IPS-15b (cell line): ENCODE measurements around the gene ARHGAP31.
"Not testable (repeated sequence)": the region's sequence is repeated elsewhere in the genome, so short reads cannot be mapped to it uniquely, and the experiment has no call there.

Source experiments
- H3K27me3 ChIP-seq: one replicate; pipeline ENCODE4 v1.6.1; 2013; ENCODE audit warnings: low read length; ENCODE audit not compliant: control insufficient read depth, insufficient read depth
- H3K36me3 ChIP-seq: one replicate; pipeline ENCODE4 v1.6.1; 2013; ENCODE audit warnings: low read length; ENCODE audit not compliant: control insufficient read depth, insufficient read depth
- H3K4me1 ChIP-seq: one replicate; pipeline ENCODE4 v1.6.1; 2013; ENCODE audit warnings: mild to moderate bottlenecking, low read length; ENCODE audit not compliant: control insufficient read depth, insufficient read depth
- H3K4me3 ChIP-seq: one replicate; pipeline ENCODE4 v1.5.1; 2013; ENCODE audit warnings: low read depth, low read length
- H3K9ac ChIP-seq: one replicate; pipeline ENCODE4 v1.6.1; 2013; ENCODE audit warnings: low read depth, mild to moderate bottlenecking, low read length
- H3K9me3 ChIP-seq: one replicate; pipeline ENCODE4 v1.6.1; 2013; ENCODE audit warnings: mild to moderate bottlenecking, low read length; ENCODE audit not compliant: control insufficient read depth, insufficient read depth

ARHGAP31 gene

GRCh38 chr3:119296727-119297122 is 2.5 kb downstream of the ARHGAP31 start:
- H3K9ac ChIP-seq = no peak overlapping the region

DNA sequence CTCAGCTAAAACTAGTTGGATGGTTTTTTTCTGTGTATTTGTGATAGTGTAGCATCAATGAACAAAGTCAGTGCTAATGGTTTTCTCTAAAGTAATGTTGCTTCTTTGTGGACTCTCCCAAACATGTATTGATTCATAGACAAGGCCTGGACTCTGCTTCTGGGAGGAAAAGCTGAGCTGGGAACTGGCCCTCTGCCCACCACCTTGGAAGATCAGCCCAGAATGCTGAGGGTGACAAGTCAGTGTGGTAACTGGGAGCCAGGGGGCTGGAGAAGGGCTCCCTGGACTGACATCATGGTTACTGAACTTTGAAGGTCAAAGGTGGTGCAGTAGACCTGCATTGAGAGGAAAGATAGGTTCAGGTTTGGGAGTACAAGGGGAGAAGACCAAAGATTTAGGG is 3.0 kb downstream of the ARHGAP31 start:
- H3K4me1 ChIP-seq = peaks cover 8% of the 10 kb centered on the region
- H3K27me3 ChIP-seq = peaks cover 41% of the 10 kb centered on the region
- no peaks in the 10 kb centered on the region for H3K9me3 ChIP-seq
- no peak overlapping the region for H3K9ac ChIP-seq
- peaks cover 2% of the 10 kb centered on the region for H3K36me3 ChIP-seq
- no peak overlapping the region for H3K4me3 ChIP-seq

More at GRCh38 chr3:119296727-119297122, 2.5 kb downstream of the ARHGAP31 start:
- H3K27me3 ChIP-seq = peaks cover 41% of the 10 kb centered on the region
- no peak overlapping the region for H3K4me3 ChIP-seq
- H3K36me3 ChIP-seq = peaks cover 2% of the 10 kb centered on the region
- H3K9me3 ChIP-seq = no peaks in the 10 kb centered on the region
- peaks cover 8% of the 10 kb centered on the region for H3K4me1 ChIP-seq

- Histone ChIP-seq H3K27me3 (peaks cover 28% of the 10 kb centered on the region), H3K4me3 (no peak overlapping the region), H3K36me3 (no peaks in the 10 kb centered on the region), H3K9ac (no peak overlapping the region), H3K4me1 (peaks cover 10% of the 10 kb centered on the region), H3K9me3 (no peaks in the 10 kb centered on the region)
Measured at GRCh38 chr3:119298565-119298941, 4.4 kb downstream of the ARHGAP31 start.

DNA sequence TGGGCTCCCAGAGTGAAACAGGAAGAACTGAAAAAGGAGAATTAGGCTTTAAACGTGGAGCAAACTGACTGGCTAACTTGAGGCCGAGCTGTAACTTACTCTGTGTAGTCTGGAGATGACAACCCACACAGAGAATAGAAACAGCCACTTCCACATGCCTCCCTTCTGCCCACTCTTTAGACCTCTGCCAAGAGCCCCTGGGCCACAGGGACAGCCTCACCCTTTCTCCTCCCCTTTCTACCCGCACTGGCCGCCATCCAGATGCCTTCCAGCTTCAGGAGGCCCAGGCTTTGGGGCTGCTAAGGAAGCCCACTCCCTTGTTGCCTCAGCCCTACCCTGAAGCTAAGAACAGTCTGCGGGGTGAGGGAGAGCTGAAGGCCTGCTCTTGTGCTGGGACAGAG is 6.8 kb downstream of the ARHGAP31 start:
- Histone ChIP-seq H3K4me1 (peaks cover 10% of the 10 kb centered on the region), H3K9ac (no peak overlapping the region), H3K27me3 (peaks cover 17% of the 10 kb centered on the region), H3K36me3 (no peaks in the 10 kb centered on the region), H3K4me3 (no peak overlapping the region), H3K9me3 (no peaks in the 10 kb centered on the region)

DNA sequence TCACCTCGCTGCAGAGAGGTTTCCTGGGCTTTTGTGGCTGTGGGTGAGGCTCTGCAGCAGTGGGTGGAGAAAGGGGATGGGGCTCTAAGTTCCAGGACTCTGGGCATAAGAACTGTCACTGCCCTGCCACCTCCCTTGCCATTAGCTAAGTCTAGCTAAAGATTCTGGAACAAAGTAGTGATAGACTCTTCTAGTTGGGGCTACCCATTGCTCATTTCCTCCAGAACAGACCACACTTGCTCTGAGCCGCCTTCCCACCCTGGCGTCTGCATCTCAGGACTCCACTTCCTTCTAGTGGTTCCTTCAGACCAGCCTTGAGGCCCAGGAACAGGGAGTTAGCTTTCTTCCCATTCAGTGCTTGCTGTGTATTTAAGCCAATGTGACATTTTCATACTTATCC is 7.5 kb downstream of the ARHGAP31 start:
- Histone ChIP-seq H3K4me3 (no peak overlapping the region), H3K4me1 (peaks cover 10% of the 10 kb centered on the region), H3K36me3 (no peaks in the 10 kb centered on the region)

DNA sequence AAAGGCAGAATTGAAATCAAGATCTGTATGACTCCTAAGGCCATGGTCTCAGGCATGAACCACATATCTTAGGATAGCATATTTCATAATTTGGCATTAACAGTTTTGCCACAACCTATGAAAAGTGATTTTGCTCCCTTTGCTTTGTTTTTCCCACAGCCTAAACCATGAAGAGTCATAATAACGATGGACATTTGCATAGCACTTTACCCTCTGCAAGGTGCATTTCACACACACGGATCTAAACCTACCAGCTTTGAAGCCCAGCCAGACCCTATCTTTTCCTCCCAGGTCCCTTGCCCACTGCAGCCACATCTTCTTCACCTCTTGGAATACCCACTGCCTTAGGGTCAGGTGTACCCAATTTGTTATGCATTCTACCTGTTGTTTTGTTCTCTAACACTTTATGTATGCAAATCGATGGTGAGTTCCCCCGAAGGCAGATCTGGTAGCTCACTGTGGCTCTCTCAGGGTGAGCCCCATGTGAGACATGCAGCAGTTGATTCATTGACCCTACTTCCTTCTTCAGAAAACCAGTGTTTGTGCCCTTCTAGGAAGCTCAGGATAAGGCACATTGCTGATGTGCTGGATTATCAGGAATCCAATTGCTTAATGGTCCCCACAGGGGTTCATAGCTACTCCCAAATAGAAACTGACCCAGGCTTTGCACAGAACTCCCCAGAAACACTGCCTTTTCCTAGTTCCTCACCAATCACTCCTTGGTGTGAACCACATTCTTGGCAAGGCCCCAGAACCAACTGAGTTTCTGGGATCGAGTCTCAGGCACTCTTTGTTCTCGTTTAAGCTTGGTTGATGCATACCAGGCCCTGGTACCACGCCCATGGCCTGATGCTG is 8.7 kb downstream of the ARHGAP31 start:
- H3K27me3 ChIP-seq = peaks cover 3% of the 10 kb centered on the region
- no peak overlapping the region for H3K4me3 ChIP-seq
- no peaks in the 10 kb centered on the region for H3K9me3 ChIP-seq
- no peak overlapping the region for H3K9ac ChIP-seq
- no peaks in the 10 kb centered on the region for H3K36me3 ChIP-seq
- H3K4me1 ChIP-seq = peaks cover 10% of the 10 kb centered on the region

More for the DNA sequence above, 7.5 kb downstream of the ARHGAP31 start:
- Histone ChIP-seq H3K9me3 (no peaks in the 10 kb centered on the region), H3K27me3 (peaks cover 12% of the 10 kb centered on the region), H3K9ac (no peak overlapping the region)

- no peaks in the 10 kb centered on the region for H3K9me3 ChIP-seq
- H3K36me3 ChIP-seq = no peaks in the 10 kb centered on the region
- H3K4me1 ChIP-seq = peaks cover 10% of the 10 kb centered on the region
- no peak overlapping the region for H3K4me3 ChIP-seq
- peaks cover 3% of the 10 kb centered on the region for H3K27me3 ChIP-seq
- no peak overlapping the region for H3K9ac ChIP-seq
Measured at GRCh38 chr3:119304201-119304713, 10.1 kb downstream of the ARHGAP31 start.

DNA sequence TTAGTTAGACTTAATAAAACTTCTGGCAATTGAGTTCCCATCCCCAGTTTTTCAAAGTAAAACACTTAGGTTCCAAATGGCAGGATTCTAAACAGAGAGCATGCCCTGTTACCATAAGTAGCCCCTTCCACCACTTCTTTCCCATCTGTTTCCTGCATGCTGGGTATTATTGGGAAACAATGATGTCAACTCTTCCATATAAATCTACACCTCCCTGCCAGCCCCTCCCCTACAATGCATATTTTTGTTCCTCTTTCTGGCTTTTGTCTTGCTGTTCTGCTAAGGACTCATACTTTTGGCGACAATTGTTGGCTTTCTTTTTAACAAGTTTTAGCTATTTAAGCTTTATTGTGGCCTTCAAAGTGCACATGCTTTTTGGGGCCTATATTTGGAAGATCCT is 11.1 kb downstream of the ARHGAP31 start:
- peaks cover 14% of the 10 kb centered on the region for H3K4me1 ChIP-seq
- H3K36me3 ChIP-seq = no peaks in the 10 kb centered on the region
- no peaks in the 10 kb centered on the region for H3K9me3 ChIP-seq
- no peak overlapping the region for H3K9ac ChIP-seq
- H3K4me3 ChIP-seq = no peak overlapping the region
- H3K27me3 ChIP-seq = peaks cover 3% of the 10 kb centered on the region

DNA sequence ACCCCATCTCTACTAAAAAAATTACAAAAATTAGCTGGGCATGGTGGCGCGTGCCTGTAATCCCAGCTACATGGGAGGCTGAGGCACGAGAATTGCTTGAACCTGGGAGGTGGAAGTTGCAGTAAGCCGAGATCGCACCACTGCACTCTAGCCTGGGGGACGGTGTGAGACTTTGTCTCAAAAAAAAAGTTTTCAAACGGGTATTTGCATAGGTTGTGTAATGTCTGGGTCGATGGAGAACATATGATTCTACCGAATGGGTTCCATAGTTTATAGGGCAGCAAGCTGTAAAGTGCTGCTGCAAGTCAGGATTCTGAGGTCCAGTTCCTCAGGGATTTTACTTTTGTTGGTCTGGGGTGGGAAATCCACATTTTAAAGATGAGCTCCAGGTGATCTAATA is 12.2 kb downstream of the ARHGAP31 start:
- not testable (repeated sequence) for H3K36me3 ChIP-seq, H3K27me3 ChIP-seq, H3K9me3 ChIP-seq, H3K4me3 ChIP-seq, H3K9ac ChIP-seq
- peaks cover 19% of the 10 kb centered on the region for H3K4me1 ChIP-seq

DNA sequence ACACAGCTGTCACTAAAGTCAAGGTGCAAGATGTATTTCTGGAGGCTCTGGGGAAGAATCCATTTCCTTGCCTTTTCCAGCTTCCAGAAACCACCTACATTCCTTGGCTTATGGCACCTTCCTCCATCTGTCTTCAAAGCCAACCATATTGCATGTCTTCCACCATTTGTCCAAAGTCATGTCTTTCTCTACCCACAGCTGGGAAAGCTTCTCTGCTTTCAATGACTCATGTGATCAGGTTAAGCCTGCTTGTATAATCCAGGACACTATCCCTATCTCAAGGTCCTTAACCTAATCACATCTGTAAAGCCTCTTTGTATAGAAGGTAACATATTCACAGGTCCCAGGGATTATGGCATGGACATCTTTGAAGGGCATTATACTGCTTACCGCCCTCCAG is 14.2 kb downstream of the ARHGAP31 start:
- Histone ChIP-seq H3K4me1 (peaks cover 10% of the 10 kb centered on the region), H3K4me3 (no peak overlapping the region), H3K36me3 (no peaks in the 10 kb centered on the region), H3K9me3 (no peaks in the 10 kb centered on the region), H3K9ac (no peak overlapping the region), H3K27me3 (peaks cover 8% of the 10 kb centered on the region)

DNA sequence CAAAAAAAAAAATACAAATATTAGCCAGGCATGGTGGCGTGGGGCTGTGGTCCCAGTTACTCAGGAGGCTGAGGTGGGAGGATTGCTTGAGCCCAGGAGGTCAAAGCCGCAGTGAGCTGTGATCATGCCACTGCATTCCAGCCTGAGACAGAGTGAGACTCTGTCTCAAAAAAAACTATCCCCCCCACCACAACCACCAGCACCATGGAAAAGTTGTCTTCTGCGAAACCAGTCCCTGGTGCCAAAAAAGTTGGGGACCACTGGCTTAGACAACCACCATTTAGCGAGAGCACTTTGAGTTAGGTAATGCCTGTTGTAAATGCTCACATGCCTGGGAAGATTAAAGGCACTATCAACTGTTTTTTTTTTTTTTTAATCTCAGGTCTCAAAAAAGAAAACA is 15.4 kb downstream of the ARHGAP31 start:
- peaks cover 9% of the 10 kb centered on the region for H3K4me1 ChIP-seq

DNA sequence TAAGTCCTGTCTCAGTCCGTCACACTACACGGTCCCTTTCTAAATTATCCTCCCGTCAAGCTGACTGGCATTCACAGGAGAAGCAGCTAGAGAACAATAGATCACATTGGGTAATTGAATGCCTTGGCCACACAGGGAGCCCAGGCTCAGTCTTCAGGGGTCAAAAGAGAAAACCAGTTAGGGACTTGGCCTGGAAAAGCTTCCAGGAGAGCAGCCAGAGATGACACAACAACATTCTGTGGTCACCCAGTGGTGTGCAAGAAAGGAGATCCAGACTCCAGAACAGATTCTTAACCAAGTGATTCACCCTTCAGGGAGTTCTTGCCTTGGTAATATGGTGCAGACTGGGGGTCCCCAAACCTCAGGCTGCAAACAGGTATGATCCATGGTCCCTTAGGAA is 15.9 kb downstream of the ARHGAP31 start:
- H3K36me3 ChIP-seq = no peaks in the 10 kb centered on the region
- H3K9ac ChIP-seq = no peak overlapping the region
- H3K27me3 ChIP-seq = peaks cover 8% of the 10 kb centered on the region
- H3K9me3 ChIP-seq = no peaks in the 10 kb centered on the region
- H3K4me1 ChIP-seq = peaks cover 9% of the 10 kb centered on the region
- no peak overlapping the region for H3K4me3 ChIP-seq

More for the DNA sequence above, 15.4 kb downstream of the ARHGAP31 start:
- Histone ChIP-seq H3K27me3 (peaks cover 8% of the 10 kb centered on the region), H3K9me3 (no peaks in the 10 kb centered on the region), H3K36me3 (no peaks in the 10 kb centered on the region), H3K4me3 (no peak overlapping the region), H3K9ac (no peak overlapping the region)
